Endothelial cell of umbilical vein (primary cell): ENCODE measurements around the gene ZFAND2B.

Experiments used
- CTCF ChIP-seq, 2 donors: IDR thresholded peaks; 1 replicate in 1 of 2; 2 replicates in 1 of 2; pipeline ENCODE4 v1.5.1; 2011; ENCODE audit warnings: low read length in 2 of 2, mild to moderate bottlenecking in 2 of 2, moderate library complexity in 2 of 2, control low read depth in 1 of 2, inconsistent platforms in 1 of 2, low read depth in 1 of 2; ENCODE audit not compliant: insufficient read depth in 1 of 2; ENCODE audit errors: extremely low read depth in 1 of 2
- EZH2 ChIP-seq: IDR thresholded peaks from 2 replicates; pipeline ENCODE4 v1.6.1; 2012; ENCODE audit warnings: borderline replicate concordance, low read depth, mild to moderate bottlenecking, moderate library complexity, low read length, inconsistent platforms; ENCODE audit not compliant: severe bottlenecking
- FOS ChIP-seq: IDR thresholded peaks from 2 replicates; pipeline ENCODE4 v1.6.1; 2011; ENCODE audit warnings: mild to moderate bottlenecking, low read length, moderate library complexity, borderline replicate concordance; ENCODE audit not compliant: insufficient read depth
- JUN ChIP-seq: IDR thresholded peaks from 2 replicates; pipeline ENCODE4 v1.6.1; 2011; ENCODE audit warnings: borderline replicate concordance, low read depth; ENCODE audit not compliant: insufficient read length, insufficient read depth
- MYC ChIP-seq: IDR thresholded peaks from one replicate; pipeline ENCODE4 v1.6.1; 2011; ENCODE audit warnings: mild to moderate bottlenecking, low read depth, low read length
- POLR2A ChIP-seq: IDR thresholded peaks from 2 replicates; pipeline ENCODE4 v1.6.1; 2012; ENCODE audit warnings: low read depth, mild to moderate bottlenecking, control low read depth, low read length
- POLR2AphosphoS5 ChIP-seq: IDR thresholded peaks from 2 replicates; pipeline ENCODE4 v1.6.1; 2012; ENCODE audit warnings: low read depth, mild to moderate bottlenecking, control low read depth, low read length, moderate library complexity; ENCODE audit not compliant: insufficient read depth
- TF ChIP-seq, protein P1 (sequence below): IDR thresholded peaks from 2 replicates; pipeline ENCODE4 v1.6.1; 2011; ENCODE audit not compliant: insufficient read depth, insufficient read length

- no peak for TF ChIP-seq CTCF (IDR thresholded peaks at IDR 0.05; ENCODE audit: extremely low read depth in 1 of 2, insufficient read depth in 1 of 2, low read depth in 1 of 2, low read length in 2 of 2)
- no peak for TF ChIP-seq POLR2A
- TF ChIP-seq POLR2AphosphoS5, result no peak
- TF ChIP-seq EZH2, result no peak
- TF ChIP-seq JUN, result no peak
- no peak for TF ChIP-seq MYC
- no peak for TF ChIP-seq FOS
- TF ChIP-seq, protein P1, sequence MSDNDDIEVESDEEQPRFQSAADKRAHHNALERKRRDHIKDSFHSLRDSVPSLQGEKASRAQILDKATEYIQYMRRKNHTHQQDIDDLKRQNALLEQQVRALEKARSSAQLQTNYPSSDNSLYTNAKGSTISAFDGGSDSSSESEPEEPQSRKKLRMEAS, result no peak
These were observed 7.6 kb downstream of the ZFAND2B start for GRCh38 chr2:219214141-219214540.
